NB4 (cell line): ENCODE data around the gene RAI1.

Experiments
- CTCF ChIP-seq: IDR thresholded peaks from one replicate; pipeline ENCODE4 v1.5.1; 2012; ENCODE audit warnings: low read depth, low read length
- MYC ChIP-seq: IDR thresholded peaks from 2 replicates; pipeline ENCODE4 v1.6.1; 2011; ENCODE audit warnings: low read depth, low read length
- POLR2A ChIP-seq: IDR thresholded peaks from 2 replicates; pipeline ENCODE4 v1.6.1; 2011; ENCODE audit warnings: mild to moderate bottlenecking; ENCODE audit not compliant: insufficient read length; ENCODE audit errors: extremely low read depth

GRCh38 chr17:17817552-17817947 lies 136.3 kb downstream of the RAI1 start:
- no peak for TF ChIP-seq CTCF
- no peak for TF ChIP-seq MYC
- no peak for TF ChIP-seq POLR2A
